Epithelial cell of proximal tubule (primary cell): ENCODE data around the gene NR6A1. TPM values are rescaled to one million over a fixed set of nuclear protein-coding genes. Genes with fewer than 3 reads are reported as not detected.

Experiments used
- DNase-seq: peaks from one replicate; pipeline ENCODE4 v3.0.0-alpha.2; 2011; ENCODE audit warnings: low read depth
- H3K4me3 ChIP-seq: 2 replicates; pipeline ENCODE4 v1.5.1; 2011; ENCODE audit warnings: low read depth, mild to moderate bottlenecking, low read length
- total RNA-seq: library from RNA; depleted of rRNA; stranded (reverse); fragments of >200 nt; gene quantifications from 2 replicates; pipeline ENCODE4 v1.2.3, GENCODE V29; 2015
- TF ChIP-seq, protein P1 (sequence below): conservative IDR thresholded peaks from 2 replicates; pipeline ENCODE4 v1.5.1; 2012; ENCODE audit warnings: low read depth, mild to moderate bottlenecking, low read length

NR6A1 gene
- total RNA-seq, 1 donor from 2014 or later = 2.0 TPM

DNA sequence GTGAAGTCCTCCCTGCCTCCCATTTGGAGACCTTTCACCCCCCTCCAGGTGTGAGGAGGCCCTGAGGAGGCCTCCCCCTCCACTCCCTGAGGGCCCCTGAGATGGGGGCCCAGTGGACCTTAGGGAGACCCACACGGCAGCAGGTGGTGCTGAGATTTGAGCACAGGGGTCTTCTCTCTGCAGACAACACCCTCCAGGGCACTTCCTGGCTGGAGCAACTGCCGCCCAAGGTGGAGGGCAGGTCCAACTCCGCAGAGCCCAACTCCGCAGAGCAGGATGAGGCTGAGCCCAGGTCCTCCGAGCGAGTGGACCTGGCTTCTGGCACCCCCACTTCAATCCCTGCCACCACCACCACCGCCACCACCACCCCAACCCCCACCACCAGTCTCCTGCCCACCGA lies 32.8 kb upstream of the NR6A1 start:
- DNase-seq = no peak
- TF ChIP-seq, protein P1, sequence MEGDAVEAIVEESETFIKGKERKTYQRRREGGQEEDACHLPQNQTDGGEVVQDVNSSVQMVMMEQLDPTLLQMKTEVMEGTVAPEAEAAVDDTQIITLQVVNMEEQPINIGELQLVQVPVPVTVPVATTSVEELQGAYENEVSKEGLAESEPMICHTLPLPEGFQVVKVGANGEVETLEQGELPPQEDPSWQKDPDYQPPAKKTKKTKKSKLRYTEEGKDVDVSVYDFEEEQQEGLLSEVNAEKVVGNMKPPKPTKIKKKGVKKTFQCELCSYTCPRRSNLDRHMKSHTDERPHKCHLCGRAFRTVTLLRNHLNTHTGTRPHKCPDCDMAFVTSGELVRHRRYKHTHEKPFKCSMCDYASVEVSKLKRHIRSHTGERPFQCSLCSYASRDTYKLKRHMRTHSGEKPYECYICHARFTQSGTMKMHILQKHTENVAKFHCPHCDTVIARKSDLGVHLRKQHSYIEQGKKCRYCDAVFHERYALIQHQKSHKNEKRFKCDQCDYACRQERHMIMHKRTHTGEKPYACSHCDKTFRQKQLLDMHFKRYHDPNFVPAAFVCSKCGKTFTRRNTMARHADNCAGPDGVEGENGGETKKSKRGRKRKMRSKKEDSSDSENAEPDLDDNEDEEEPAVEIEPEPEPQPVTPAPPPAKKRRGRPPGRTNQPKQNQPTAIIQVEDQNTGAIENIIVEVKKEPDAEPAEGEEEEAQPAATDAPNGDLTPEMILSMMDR = no peak
- H3K4me3 ChIP-seq = no peak overlapping the region

DNA sequence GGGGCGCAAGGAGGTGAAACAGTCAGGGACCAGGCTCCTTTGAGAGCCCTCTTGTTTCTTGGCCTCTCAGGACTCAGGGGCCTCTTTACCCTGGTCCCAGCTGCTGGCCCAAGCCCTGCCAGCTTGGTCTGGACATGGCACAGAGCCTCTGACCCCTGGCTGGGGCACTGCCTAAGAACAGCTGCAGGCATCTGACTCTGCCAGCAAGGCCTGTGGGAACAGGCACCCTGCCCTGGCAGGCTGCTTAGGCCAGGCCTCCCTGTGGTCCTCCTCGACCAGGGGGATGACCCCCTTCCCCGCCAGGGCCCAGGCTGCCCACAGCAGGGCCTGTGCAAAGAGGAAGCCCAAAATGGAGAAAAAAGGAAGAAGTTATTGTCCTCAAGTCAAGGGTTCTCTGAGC lies 31.3 kb upstream of the NR6A1 start:
- H3K4me3 ChIP-seq = no peak overlapping the region
- TF ChIP-seq, protein P1 = no peak
- no peak for DNase-seq

DNA sequence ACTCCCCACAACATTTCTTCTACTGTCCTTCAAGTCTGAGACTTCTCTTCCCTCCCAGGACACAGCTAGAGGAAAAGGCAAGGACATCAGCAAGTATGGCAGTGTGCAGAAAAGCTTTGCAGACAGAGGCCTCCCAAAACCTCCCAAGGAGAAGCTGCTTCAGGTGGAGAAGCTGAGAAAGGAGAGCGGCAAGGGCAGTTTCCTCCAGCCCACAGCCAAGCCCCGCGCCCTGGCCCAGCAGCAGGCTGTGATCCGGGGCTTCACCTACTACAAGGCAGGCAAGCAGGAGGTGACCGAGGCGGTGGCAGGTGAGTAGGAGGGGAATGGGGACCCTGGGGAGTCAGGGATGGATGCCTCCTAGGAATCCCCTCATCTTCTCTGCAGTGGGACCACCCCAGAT lies 30.2 kb upstream of the NR6A1 start:
- H3K4me3 ChIP-seq = no peak overlapping the region
- no peak for DNase-seq
- TF ChIP-seq, protein P1 = no peak

DNA sequence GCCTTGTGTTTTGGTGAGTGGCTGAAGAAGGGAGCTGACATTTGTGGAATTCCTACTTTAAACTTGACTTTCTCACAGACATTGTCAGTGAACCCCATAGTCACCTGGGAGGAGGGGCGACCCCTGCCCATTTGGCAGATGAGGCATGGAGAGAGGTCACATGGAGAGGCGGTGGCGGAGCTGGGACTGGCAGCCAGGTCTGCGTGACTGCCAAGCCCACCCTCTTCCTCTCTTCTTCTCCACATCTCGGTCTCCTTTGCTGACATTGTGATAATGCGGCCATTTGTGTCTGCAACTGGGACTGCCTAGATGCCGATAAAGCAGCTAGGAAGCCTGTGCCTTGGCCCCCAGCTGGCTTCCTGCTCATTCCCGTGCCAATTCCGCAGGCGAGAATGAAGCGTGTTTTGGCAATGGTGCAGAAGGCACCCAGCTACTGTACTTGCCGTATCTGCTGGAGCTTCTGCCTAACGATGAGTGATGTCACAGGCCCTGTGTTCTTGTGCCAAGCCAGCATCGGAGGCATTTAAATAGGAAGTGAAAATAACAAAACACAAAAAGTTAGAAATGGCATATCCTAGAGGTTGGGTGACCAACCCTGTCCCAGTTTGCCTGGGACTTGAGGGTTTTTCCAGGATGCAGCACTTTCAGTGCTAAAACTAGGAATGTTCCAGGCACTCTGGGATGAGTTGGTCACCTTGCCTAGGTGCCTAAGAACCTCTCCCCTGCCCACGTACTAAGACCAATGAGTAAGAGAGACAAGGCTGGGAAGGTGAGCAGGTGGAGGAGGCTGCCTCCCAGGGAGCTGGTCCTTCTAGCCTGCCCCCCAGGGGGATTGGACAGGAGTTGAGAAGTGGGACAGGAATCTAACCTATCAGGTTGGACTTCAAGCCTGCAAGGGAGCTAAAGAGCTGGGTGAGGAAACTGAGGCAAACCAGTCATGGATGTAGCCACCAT lies 29.5 kb upstream of the NR6A1 start:
- no peak overlapping the region for H3K4me3 ChIP-seq
- TF ChIP-seq, protein P1 = no peak
- no peak for DNase-seq

DNA sequence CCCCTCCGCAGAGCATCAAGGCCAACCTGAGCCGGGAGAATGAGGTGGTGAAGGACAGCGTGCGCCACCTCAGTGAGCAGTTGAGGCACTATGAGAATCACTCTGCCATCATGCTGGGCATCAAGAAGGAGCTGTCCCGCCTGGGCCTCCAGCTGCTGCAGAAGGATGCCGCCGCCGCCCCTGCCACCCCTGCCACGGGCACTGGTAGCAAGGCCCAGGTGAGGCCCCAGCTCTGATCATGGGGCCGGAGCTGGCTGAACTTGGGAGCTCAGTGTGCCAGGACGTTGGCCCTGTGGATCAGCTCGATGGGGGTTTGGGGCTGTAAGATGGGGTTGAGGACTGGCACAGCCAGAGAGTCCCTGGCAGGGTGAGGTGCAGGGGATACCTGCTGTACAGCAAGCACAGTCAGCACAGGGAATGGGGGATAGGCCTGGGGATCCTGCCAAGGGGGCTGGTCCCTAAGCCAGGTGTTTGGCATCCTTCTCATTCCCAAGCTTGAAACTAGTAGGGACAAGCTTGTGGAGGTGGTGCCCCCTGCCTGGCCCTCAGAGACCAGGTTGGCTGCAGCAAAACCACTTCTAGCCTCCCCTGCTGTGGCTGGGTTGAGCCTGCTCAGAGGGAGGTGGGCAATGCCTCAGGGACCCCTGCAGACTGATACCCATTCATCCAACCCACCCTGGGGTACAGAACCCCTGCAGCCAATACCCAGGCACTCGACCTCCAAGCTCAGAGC lies 28.3 kb upstream of the NR6A1 start:
- no peak for DNase-seq
- no peak overlapping the region for H3K4me3 ChIP-seq
- TF ChIP-seq, protein P1 = no peak

DNA sequence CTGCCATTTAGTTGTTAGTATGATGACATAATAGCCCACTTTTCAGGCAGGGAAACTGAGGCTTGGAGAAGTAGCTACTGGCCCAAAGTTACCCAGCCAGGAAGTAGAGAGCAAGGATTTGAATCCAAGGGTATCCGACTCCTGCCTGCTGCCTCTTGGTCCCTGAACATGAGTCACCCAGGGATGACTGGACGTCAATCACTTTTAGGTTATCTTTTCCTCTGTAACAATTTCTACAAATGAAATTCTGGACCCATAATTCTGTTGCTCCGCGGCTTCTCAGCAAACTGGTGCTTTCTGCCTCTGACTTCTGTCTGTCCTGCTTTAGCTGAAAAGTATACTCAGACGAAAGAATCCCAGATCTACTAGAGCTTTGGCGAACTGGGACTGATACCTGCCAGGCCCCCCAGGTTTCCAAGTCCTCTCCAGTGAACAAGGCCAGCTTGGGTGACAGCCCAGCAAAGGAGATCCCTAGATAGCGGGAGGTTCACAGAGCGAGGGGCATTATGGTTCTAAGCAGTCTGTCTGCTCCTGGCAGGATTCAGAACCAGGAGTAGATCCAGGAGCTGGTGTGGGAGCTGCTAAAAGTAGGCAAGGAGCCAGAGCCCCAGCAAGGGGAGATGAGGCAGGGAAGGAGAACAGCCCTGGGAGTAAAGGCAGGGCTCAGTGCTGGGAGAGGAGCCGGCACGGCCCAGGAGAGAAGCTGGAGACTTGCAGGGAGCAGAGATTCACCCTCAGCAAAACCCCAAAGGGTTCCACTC lies 26.4 kb upstream of the NR6A1 start:
- TF ChIP-seq, protein P1 = no peak
- DNase-seq = no peak
- H3K4me3 ChIP-seq = no peak overlapping the region
